Endometrial microvascular endothelial cells (primary cell): ENCODE data around the gene LDLRAD4. TPM values are rescaled to one million over a fixed set of nuclear protein-coding genes. Genes with fewer than 3 reads are reported as not detected.

ENCODE experiments used
- in situ Hi-C: cut with HindIII; loops from 2 replicates; pipeline ENCODE4 v1.10.0; 2017; ENCODE audit warnings: low sequenced_read_pairs, low pct_unique_long_range_greater_than_20kb; ENCODE audit errors: inconsistent ontology term
- total RNA-seq: library from RNA; depleted of rRNA; stranded (reverse); fragments of >200 nt; gene quantifications from one replicate; pipeline ENCODE4 v1.2.3, GENCODE V29; 2015; ENCODE audit errors: inconsistent ontology term

LDLRAD4 gene
- total RNA-seq, 1 donor from 2014 or later: 0.93 TPM

- in situ Hi-C loops: no loop called here
These were observed 393.8 kb downstream of the LDLRAD4 start for GRCh38 chr18:13612196-13612997.

GRCh38 chr18:13613099-13613498, 394.5 kb downstream of the LDLRAD4 start:
- in situ Hi-C loops: no loop called here

GRCh38 chr18:13613591-13614501, 395.3 kb downstream of the LDLRAD4 start:
- in situ Hi-C loops: no loop called here

GRCh38 chr18:13614641-13615288, 396.2 kb downstream of the LDLRAD4 start:
- in situ Hi-C loops: no loop called here

- in situ Hi-C loops: no loop called here
These were observed 396.9 kb downstream of the LDLRAD4 start for GRCh38 chr18:13615432-13615861.

GRCh38 chr18:13616041-13616440, 397.5 kb downstream of the LDLRAD4 start:
- in situ Hi-C loops: no loop called here

GRCh38 chr18:13616525-13617035, 398.0 kb downstream of the LDLRAD4 start:
- in situ Hi-C loops: no loop called here

- in situ Hi-C loops: no loop called here
These were observed 399.4 kb downstream of the LDLRAD4 start for GRCh38 chr18:13617826-13618515.

GRCh38 chr18:13618760-13619438, 400.3 kb downstream of the LDLRAD4 start:
- in situ Hi-C loops: no loop called here

GRCh38 chr18:13619505-13620205, 401.1 kb downstream of the LDLRAD4 start:
- in situ Hi-C loops: loop anchor here (10.0 kb wide), 1 partner anchor 405 kb away; the partner anchor contains the start of gene LDLRAD4

GRCh38 chr18:13620206-13620672, 401.7 kb downstream of the LDLRAD4 start:
- in situ Hi-C loops: loop anchor here (10.0 kb wide), 1 partner anchor 405 kb away; the partner anchor contains the start of gene LDLRAD4

- in situ Hi-C loops: loop anchor here (10.0 kb wide), 1 partner anchor 406 kb away; the partner anchor contains the start of gene LDLRAD4
These were observed 402.4 kb downstream of the LDLRAD4 start for GRCh38 chr18:13620818-13621445.

- in situ Hi-C loops: loop anchor here (10.0 kb wide), 1 partner anchor 407 kb away; the partner anchor contains the start of gene LDLRAD4
These were observed 402.9 kb downstream of the LDLRAD4 start for GRCh38 chr18:13621446-13621849.

- in situ Hi-C loops: loop anchor here (10.0 kb wide), 1 partner anchor 407 kb away; the partner anchor contains the start of gene LDLRAD4
These were observed 403.5 kb downstream of the LDLRAD4 start for GRCh38 chr18:13621886-13622619.

GRCh38 chr18:13622751-13623150, 404.2 kb downstream of the LDLRAD4 start:
- in situ Hi-C loops: loop anchor here (10.0 kb wide), 1 partner anchor 408 kb away; the partner anchor contains the start of gene LDLRAD4

GRCh38 chr18:13623348-13623747, 404.8 kb downstream of the LDLRAD4 start:
- in situ Hi-C loops: loop anchor here (10.0 kb wide), 1 partner anchor 409 kb away; the partner anchor contains the start of gene LDLRAD4
